Lower leg skin (tissue), 4 donors: ENCODE measurements around the gene CD79A. TPM values are rescaled to one million over a fixed set of nuclear protein-coding genes. Genes with fewer than 3 reads are reported as not detected.

ENCODE experiments used
- DNase-seq, 2 donors: peaks; one replicate each; pipeline ENCODE4 v3.0.0-alpha.2; 2019; ENCODE audit warnings: low spot score in 2 of 2
- H3K4me3 ChIP-seq: fragments of 200-600 bp; sonication (generic); 2 replicates; pipeline ENCODE4 v1.5.1; 2017; ENCODE audit warnings: mild to moderate bottlenecking, low read depth; ENCODE audit not compliant: poor library complexity, severe bottlenecking
- CTCF ChIP-seq, 3 donors: fragments of 450-650 bp; IDR thresholded peaks; one replicate each; pipeline ENCODE4 v1.5.1; 2016; ENCODE audit warnings: antibody characterized with exemption in 3 of 3, mild to moderate bottlenecking in 3 of 3, moderate library complexity in 2 of 3
- POLR2A ChIP-seq, 2 donors: fragments of 450-650 bp; IDR thresholded peaks; one replicate each; pipeline ENCODE4 v1.6.1; 2016 to 2017; ENCODE audit warnings: antibody characterized with exemption in 2 of 2, mild to moderate bottlenecking in 1 of 2, moderate library complexity in 1 of 2
- WGBS, 2 donors: methylation state at CpG; one replicate each; pipeline ENCODE4 v1.1.5; 2018; 5-methylcytosine and 5-hydroxymethylcytosine counted together
- intact Hi-C: fragments of 100-400 bp; cut with DNase I; formaldehyde crosslinking; loops from one replicate; pipeline ENCODE4 v1.15.0; 2023; ENCODE audit warnings: low total_unique reads
- total RNA-seq, 4 donors: library from RNA; depleted of rRNA; stranded (reverse); fragments of >200 nt; gene quantifications; one replicate each; pipeline ENCODE4 v1.1.0, GENCODE V29; 2016

Gene CD79A
- total RNA-seq, 4 donors from 2014 or later, result 0.81 TPM; not detected in 3

- H3K4me3 ChIP-seq, result no peak overlapping the region
- intact Hi-C loops, result no loop called here
- TF ChIP-seq CTCF (IDR thresholded peaks at IDR 0.05) (no peak), POLR2A (IDR thresholded peaks at IDR 0.05) (no peak)
- DNase-seq, result no peak
- WGBS, 2 donors, result 75 to 77% methylated on average over 17 of the region's 17 CpGs
Observed at GRCh38 chr19:41877916-41878905, 1.1 kb downstream of the CD79A start.

- 87 to 89% methylated on average over 21 of the region's 21 CpGs for WGBS, 2 donors
- intact Hi-C loops, result no loop called here
- no peak for TF ChIP-seq CTCF (IDR thresholded peaks at IDR 0.05)
- no peak overlapping the region for H3K4me3 ChIP-seq
- DNase-seq, result no peak
Observed at GRCh38 chr19:41879080-41879479, 2.0 kb downstream of the CD79A start.

- intact Hi-C loops, result no loop called here
- 78 to 81% methylated on average over 7 of the region's 7 CpGs for WGBS, 2 donors
- no peak for DNase-seq
- H3K4me3 ChIP-seq, result no peak overlapping the region
- TF ChIP-seq POLR2A (IDR thresholded peaks at IDR 0.05), result no peak
- TF ChIP-seq CTCF (IDR thresholded peaks at IDR 0.05), result no peak
Observed at GRCh38 chr19:41879670-41880328, 2.7 kb downstream of the CD79A start.

GRCh38 chr19:41880329-41880708 is 3.2 kb downstream of the CD79A start:
- no peak overlapping the region for H3K4me3 ChIP-seq
- intact Hi-C loops, result no loop called here
- DNase-seq, result no peak
- TF ChIP-seq POLR2A (IDR thresholded peaks at IDR 0.05) (no peak), CTCF (IDR thresholded peaks at IDR 0.05) (no peak)
- 62 to 66% methylated on average over 5 of the region's 5 CpGs for WGBS, 2 donors

- peak in 1 of 2 donors; percentile 93 for DNase-seq
- 1% methylated on average over 39 to 41 of the region's 80 CpGs for WGBS, 2 donors
- TF ChIP-seq POLR2A (IDR thresholded peaks at IDR 0.05) (peak in 1 of 2 donors; percentile 14), CTCF (IDR thresholded peaks at IDR 0.05) (no peak)
- intact Hi-C loops, result no loop called here
- peak within 1 kb of the TSS; percentile 74 for H3K4me3 ChIP-seq
Observed at GRCh38 chr19:41882568-41883462, 5.7 kb downstream of the CD79A start, which contains the start of gene ARHGEF1. ARHGEF1 (plus strand) TSS chr19:41883184; CDS start chr19:41888083, 4,899 bp downstream.
